ENCODE results near the gene TRIM33. TPM values are rescaled to one million over a fixed set of nuclear protein-coding genes. Genes with fewer than 3 reads are reported as not detected.
"Not testable (repeated sequence)": the region's sequence is repeated elsewhere in the genome, so short reads cannot be mapped to it uniquely, and the experiment has no call there.

The TRIM33 gene
- total and polyA plus RNA-seq, 2 experiments from 2014 or later = 10.6 to 17.6 TPM

DNA sequence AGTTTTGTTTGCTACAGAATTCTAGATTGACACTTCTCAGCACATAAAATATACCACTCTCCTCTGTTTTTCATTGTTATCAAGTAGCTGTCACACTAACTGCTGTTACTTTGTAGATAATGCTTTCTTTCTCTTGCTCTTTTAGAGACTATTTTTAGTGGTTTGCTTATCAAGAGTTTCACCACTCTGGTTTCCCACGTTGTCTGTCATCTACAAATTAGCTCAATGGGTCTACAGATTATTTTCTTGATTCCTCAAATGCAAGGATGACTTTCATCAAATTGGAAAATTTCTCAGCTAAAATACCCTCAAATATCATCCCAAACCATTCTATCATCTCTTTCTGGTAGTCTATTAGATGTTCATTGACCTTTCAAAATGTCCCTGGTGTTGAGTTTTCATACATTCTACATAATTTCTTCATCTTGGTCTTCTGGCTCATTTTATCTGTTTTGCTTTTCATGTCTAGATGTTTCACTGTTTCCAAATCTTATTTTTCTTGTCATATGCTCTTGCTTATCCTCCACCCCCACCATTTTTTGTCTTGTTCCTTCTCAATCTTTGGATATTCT lies 122.5 kb downstream of the TRIM33 start:
- in situ Hi-C loops (cut with MboI) = no loop called here
- Histone ChIP-seq H3F3A (ENCODE audit: insufficient read depth) (0 out of 2 replicates have a peak, but pooled peaks cover 8% of the 10 kb centered on the region), H3K4me3 (no peak overlapping the region), H3K9me2 (ENCODE audit: insufficient read depth) (no peaks in the 10 kb centered on the region), H3K9me3 (ENCODE audit: low read depth) (peaks cover 10% of the 10 kb centered on the region), H3K36me3 (ENCODE audit: low read depth) (peaks cover 9% of the 10 kb centered on the region; the same call in 1 of the 2 replicates), H3K4me1 (ENCODE audit: insufficient read depth) (no peaks in the 10 kb centered on the region), H3K27ac (no peak overlapping the region), H3K4me2 (ENCODE audit: unreplicated experiment) (no peak overlapping the region), H4K20me1 (ENCODE audit: insufficient read depth) (no peaks in the 10 kb centered on the region), H3K27me3 (replicated peaks; ENCODE audit: insufficient read depth) (no peaks in the 10 kb centered on the region), H2AFZ (no peak overlapping the region), H3K79me2 (ENCODE audit: insufficient read depth) (no peaks in the 10 kb centered on the region), H3K9ac (no peak overlapping the region)
- no peak for TF ChIP-seq EZH2 (IDR thresholded peaks at IDR 0.05; ENCODE audit: insufficient read depth, poor library complexity, severe bottlenecking)
- no peak for TF ChIP-seq EZH2phosphoT487 (IDR thresholded peaks at IDR 0.05; ENCODE audit: insufficient read depth, low read depth)
- no peak for DNase-seq
- 94 to 100% methylated on average over 1 of the region's 1 CpG for WGBS, 2 experiments (ENCODE audit: low coverage in 1 of 2, low lambda C conversion rate in 2 of 2, missing lambda C conversion rate in 2 of 2)

- H3K36me3 ChIP-seq (ENCODE audit: low read depth); H3F3A ChIP-seq (ENCODE audit: insufficient read depth); H3K27me3 ChIP-seq (replicated peaks; ENCODE audit: insufficient read depth); H3K4me3 ChIP-seq; H3K9me2 ChIP-seq (ENCODE audit: insufficient read depth); H3K27ac ChIP-seq; H3K9ac ChIP-seq; H3K9me3 ChIP-seq (ENCODE audit: low read depth); in situ Hi-C loops (cut with MboI); DNase-seq; H3K4me1 ChIP-seq (ENCODE audit: insufficient read depth); H3K79me2 ChIP-seq (ENCODE audit: insufficient read depth); H3K4me2 ChIP-seq (ENCODE audit: unreplicated experiment); H4K20me1 ChIP-seq (ENCODE audit: insufficient read depth); H2AFZ ChIP-seq: not testable (repeated sequence)
- WGBS, 2 experiments (ENCODE audit: low coverage in 1 of 2, low lambda C conversion rate in 2 of 2, missing lambda C conversion rate in 2 of 2) = 95 to 99% methylated on average over 6 of the region's 6 CpGs
Observed at GRCh38 chr1:114387585-114387984, 123.4 kb downstream of the TRIM33 start.

DNA sequence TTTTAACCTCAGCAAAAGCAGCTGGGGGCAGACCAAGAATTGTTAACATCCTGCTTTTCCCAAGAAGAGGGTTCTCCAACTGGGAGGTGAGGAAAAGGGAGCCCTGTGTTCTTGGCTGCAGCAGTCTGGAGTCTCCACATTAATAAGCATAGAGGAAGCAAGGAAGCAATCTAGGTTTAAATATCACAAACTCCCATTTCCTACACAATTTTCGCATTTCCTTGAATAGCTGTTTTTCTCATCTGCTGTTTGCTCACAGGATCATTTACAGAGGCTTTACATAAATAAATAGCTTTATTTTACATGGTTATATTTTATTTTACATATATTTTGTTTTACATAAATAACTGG lies 124.0 kb downstream of the TRIM33 start:
- Histone ChIP-seq H3K79me2 (ENCODE audit: insufficient read depth) (no peaks in the 10 kb centered on the region), H3K4me3 (no peak overlapping the region), H4K20me1 (ENCODE audit: insufficient read depth) (no peaks in the 10 kb centered on the region), H3K27ac (no peak overlapping the region), H3K9me2 (ENCODE audit: insufficient read depth) (no peaks in the 10 kb centered on the region), H2AFZ (no peak overlapping the region), H3K9me3 (ENCODE audit: low read depth) (peaks cover 10% of the 10 kb centered on the region), H3K4me2 (ENCODE audit: unreplicated experiment) (no peak overlapping the region), H3K9ac (no peak overlapping the region), H3K36me3 (ENCODE audit: low read depth) (0 out of 2 replicates have a peak, but pooled peaks cover 5% of the 10 kb centered on the region), H3K4me1 (ENCODE audit: insufficient read depth) (no peaks in the 10 kb centered on the region), H3F3A (ENCODE audit: insufficient read depth) (0 out of 2 replicates have a peak, but pooled peaks cover 8% of the 10 kb centered on the region), H3K27me3 (replicated peaks; ENCODE audit: insufficient read depth) (no peaks in the 10 kb centered on the region)
- WGBS, 2 experiments (ENCODE audit: low coverage in 1 of 2, low lambda C conversion rate in 2 of 2, missing lambda C conversion rate in 2 of 2) = 97 to 100% methylated on average over 1 of the region's 1 CpG
- DNase-seq = no peak
- in situ Hi-C loops (cut with MboI) = no loop called here
- no peak for TF ChIP-seq EZH2phosphoT487 (IDR thresholded peaks at IDR 0.05; ENCODE audit: insufficient read depth, low read depth)
- no peak for TF ChIP-seq EZH2 (IDR thresholded peaks at IDR 0.05; ENCODE audit: insufficient read depth, poor library complexity, severe bottlenecking)

GRCh38 chr1:114386129-114387009 lies 124.6 kb downstream of the TRIM33 start:
- in situ Hi-C loops (cut with MboI) = no loop called here

More at GRCh38 chr1:114386129-114387009, 124.6 kb downstream of the TRIM33 start:
- DNase-seq = no peak
- no peaks in the 10 kb centered on the region for H3K27me3 ChIP-seq (replicated peaks; ENCODE audit: insufficient read depth)
- no peak overlapping the region for H3K9ac ChIP-seq
- no peak overlapping the region for H3K27ac ChIP-seq
- H3F3A ChIP-seq (ENCODE audit: insufficient read depth) = 0 out of 2 replicates have a peak, but pooled peaks cover 8% of the 10 kb centered on the region
- 48 to 49% methylated on average over 3 of the region's 3 CpGs for WGBS, 2 experiments (ENCODE audit: low coverage in 1 of 2, low lambda C conversion rate in 2 of 2, missing lambda C conversion rate in 2 of 2)
- no peaks in the 10 kb centered on the region for H3K4me1 ChIP-seq (ENCODE audit: insufficient read depth)
- H3K79me2 ChIP-seq (ENCODE audit: insufficient read depth) = no peaks in the 10 kb centered on the region
- no peak overlapping the region for H3K4me3 ChIP-seq
- peaks cover 10% of the 10 kb centered on the region for H3K9me3 ChIP-seq (ENCODE audit: low read depth)
- no peaks in the 10 kb centered on the region for H4K20me1 ChIP-seq (ENCODE audit: insufficient read depth)
- H3K36me3 ChIP-seq (ENCODE audit: low read depth) = 0 out of 2 replicates have a peak, but pooled peaks cover 5% of the 10 kb centered on the region
- TF ChIP-seq EZH2 (IDR thresholded peaks at IDR 0.05; ENCODE audit: insufficient read depth, poor library complexity, severe bottlenecking) (no peak), EZH2phosphoT487 (IDR thresholded peaks at IDR 0.05; ENCODE audit: insufficient read depth, low read depth) (no peak)
- no peaks in the 10 kb centered on the region for H3K9me2 ChIP-seq (ENCODE audit: insufficient read depth)
- no peak overlapping the region for H2AFZ ChIP-seq
- H3K4me2 ChIP-seq (ENCODE audit: unreplicated experiment) = no peak overlapping the region

Data from GM23248 (cell line).